Sciatic nerve (tissue), 2 donors: Measurements from ENCODE around the gene CCDC141. TPM values are rescaled to one million over a fixed set of nuclear protein-coding genes. Genes with fewer than 3 reads are reported as not detected.

ENCODE experiments used
- ATAC-seq: fragments of 200-7000 bp; cut with Tn5 transposase; one replicate; pipeline ENCODE4 v1.9.1; 2020; ENCODE audit warnings: mild to moderate bottlenecking, moderate library complexity
- DNase-seq: peaks from one replicate; pipeline ENCODE4 v3.0.0-alpha.2; 2020; ENCODE audit warnings: low spot score
- intact Hi-C: fragments of 100-400 bp; cut with DNase I; formaldehyde crosslinking; loops from one replicate; pipeline ENCODE4 v1.14.2; 2022
- total RNA-seq: library from RNA; stranded (reverse); fragmentation: NEBNext Ultra II Directional; extraction: Animal tissue kit (Norgen Biotek cat#: 25700); gene quantifications from one replicate; pipeline ENCODE4 v1.2.1, GENCODE V29; 2021
- donor health status: DM: no; HTN: no; CAD: no.
- donor health status: DM: no; HTN: no; CAD: no.

Gene CCDC141
- total RNA-seq, 1 donor from 2014 or later: 12.3 TPM

DNA sequence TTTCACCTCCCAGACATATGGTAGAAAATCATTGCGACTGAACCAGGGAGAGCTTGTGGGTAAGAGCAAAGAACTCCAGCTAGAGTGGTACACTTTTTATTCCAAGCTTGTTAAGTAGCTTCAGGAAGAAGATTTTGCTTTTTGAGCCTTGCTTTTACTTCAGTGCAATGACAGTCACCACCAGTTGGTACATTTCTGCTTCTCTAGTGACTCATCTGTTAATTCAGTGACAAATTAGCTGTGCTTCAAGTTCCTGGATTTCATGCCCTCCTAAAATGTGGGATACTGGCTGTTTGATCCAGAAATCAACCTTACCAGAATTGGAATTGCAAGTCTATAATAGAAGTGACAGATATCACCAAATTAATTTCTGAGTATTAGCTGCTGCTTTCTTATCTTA is 125.1 kb downstream of the CCDC141 start:
- intact Hi-C loops: no loop called here
- ATAC-seq (no peak), DNase-seq (no peak)

DNA sequence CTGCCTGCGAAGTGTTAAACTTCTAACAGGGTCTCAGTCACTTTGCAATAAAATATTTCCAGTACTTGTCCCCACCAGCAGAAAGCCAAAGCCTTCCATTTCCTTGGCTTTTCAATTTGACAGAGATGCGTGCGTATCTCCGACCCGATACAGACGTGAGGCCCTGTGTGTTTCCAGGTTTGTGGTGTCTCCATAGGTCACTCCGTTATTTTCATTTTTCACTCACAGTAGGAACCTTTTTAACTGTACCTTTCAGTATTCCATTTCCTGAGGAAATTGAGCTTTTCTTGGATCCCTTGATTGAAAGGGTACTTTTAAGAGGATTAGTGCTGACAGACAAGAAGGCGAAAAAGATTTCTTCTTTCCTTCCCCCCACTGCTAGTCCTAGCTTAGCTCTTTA is 126.4 kb downstream of the CCDC141 start:
- intact Hi-C loops: no loop called here
- no peak for ATAC-seq

DNA sequence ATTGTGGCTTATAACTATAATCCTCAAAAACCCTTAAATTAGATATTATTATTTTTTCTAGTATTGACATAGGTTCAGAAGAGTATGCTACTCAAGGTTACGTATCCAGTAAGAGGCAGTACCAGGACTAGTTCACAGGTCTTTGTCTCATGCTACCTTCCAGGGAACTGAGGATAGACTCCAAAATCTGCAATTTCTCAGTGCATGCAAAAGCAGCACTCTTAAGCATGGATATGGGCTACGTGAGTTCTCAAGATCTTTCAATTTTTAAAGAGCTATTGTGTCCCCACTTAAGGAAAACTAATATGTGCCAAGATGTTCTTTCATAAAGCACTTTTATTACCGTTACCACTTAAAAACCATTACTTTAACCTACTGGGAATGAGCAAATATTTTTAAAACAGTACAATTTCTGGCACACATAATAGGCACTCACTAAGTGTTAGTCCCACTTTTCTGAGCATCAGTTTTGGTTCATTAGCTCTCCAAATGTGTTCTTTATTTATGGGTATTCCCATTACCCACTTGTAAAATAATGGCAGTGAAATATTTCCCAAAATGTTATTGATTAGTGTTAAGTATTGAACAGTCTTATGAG is 128.9 kb downstream of the CCDC141 start:
- DNase-seq (no peak), ATAC-seq (no peak)
- intact Hi-C loops: no loop called here

More for the DNA sequence above, 126.4 kb downstream of the CCDC141 start:
- DNase-seq: no peak

DNA sequence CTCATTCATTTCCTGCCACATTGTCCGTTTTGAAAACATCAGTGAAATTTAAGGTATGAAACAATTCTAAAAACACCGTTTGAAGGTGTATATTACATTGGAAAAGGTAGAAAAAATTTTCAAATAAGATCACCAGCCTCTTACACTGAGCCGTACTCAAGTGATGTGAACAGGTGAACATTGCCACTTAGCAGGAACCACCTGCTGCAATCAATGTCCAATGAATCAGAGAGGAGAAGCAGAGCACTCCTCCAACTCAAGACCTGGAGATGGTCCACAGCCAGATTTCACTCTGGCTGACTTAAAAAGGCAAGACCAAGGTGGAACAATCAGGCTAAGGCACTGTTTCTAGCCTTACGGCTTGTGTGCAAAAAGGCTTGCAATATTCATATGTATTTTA is 132.4 kb downstream of the CCDC141 start:
- ATAC-seq (no peak), DNase-seq (no peak)
- intact Hi-C loops: loop anchor here (10.0 kb wide), 1 partner anchor 123 kb away; no protein-coding TSS in a partner anchor

DNA sequence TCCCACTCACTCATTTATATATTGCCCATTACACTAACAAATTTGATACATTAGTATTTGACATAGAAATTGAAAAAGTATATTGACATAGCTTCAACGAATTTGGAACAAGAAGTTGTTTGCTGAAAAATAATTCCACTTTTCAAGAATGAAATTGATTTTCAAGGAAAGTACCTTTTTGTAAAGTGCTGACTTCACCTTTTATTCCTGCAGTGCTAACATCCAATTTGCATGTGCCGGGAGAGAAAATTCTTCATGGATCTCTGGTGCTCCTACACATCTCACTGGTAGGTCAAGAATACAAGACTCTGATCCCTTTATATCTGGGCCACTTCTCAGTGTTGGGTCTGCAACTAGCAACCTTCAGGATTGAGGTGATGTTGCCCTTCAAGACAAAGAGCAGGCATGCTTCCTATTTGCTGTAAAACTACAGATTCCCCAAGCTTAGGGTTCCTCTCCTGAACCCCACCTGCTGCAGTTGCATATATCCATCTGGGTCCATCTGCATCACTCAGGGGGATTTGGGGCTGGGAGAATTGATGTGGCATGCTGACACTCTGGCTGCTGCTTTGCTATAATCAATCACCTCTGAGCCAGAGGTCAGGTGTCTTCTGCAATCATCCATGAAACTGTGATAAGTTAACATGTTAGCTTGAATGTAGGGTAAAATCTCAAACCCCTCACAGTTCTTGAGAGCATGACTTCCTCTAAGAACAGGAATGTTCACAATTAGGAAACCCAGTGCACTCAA is 134.3 kb downstream of the CCDC141 start:
- DNase-seq (no peak), ATAC-seq (no peak)
- intact Hi-C loops: loop anchor here (10.0 kb wide), 1 partner anchor 121 kb away; no protein-coding TSS in a partner anchor

DNA sequence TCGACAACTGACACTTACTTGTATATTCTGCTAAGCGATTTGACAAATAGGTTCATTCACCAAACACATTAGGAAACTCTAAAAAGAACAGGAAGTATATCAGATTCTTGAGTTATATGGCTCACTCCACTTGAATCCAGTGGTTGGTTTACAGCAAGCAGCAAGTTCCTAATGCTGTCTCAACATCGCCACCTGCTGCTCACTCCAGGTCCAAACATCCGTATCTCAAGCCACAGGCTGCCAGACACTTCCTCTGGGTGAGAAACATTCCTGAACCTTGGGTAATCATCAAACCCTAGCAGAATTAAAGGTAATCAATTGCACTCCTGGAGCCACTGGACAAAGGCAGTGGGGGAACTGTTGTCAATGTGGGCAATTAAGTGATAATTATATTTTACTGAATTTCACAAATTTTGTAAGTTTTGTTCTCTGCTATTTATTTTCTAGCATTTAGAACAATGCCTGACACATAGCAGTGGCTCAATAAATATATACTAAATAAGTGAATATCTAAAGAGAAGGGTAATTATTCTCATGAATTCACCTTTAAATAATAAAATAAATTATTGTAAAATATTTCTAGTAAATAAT is 135.6 kb downstream of the CCDC141 start:
- ATAC-seq (peak; percentile 87), DNase-seq (peak; percentile 85)
- intact Hi-C loops: loop anchor here (10.0 kb wide), 1 partner anchor 120 kb away; no protein-coding TSS in a partner anchor

DNA sequence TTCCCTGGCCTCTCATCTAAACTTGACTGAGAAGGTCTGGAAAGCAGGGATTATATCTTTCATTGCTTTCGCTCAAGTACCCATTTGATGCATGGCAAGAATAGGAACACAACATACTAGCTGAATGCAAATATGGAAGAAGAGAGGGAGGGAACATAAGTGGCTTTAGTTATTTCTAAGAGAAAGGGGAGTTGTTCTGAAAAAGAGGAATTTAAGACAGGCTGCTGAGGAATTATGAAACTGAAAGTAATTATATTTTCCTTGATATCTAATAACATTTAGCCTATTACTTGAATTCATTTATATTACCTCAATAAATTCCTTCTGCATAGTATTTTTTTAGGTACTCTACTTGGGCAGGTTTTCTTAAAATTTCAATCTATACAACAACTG is 136.9 kb downstream of the CCDC141 start:
- ATAC-seq (no peak), DNase-seq (no peak)
- intact Hi-C loops: loop anchor here (10.0 kb wide), 1 partner anchor 118 kb away; no protein-coding TSS in a partner anchor

DNA sequence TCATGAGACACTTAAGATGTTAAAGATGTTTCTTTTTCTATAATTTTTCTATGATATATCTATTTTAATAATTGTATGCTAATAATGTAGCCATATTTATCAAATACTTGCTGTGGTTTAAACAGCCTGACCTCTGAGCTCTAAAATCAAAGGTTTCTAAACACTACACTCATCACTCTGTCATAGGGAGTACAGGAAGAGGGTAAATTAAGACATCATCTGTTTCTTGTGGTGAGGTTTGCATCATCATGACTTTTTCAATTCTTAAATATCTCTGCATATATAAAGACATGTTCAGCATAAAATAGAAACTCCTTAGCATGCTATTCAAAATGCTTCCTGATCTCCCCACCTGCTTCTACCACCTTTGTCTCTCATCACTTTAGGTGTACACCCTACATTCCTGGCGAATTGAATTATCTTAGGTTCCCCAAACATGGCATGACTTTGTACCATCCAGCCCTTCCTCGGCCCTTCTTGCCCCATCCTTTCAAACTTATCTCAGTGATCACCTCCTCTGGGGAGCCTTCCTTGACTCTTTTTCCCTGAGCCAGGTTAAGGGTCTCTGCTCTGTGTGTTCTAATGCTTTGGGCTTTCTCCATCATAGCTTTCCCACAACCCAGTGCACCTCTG is 137.4 kb downstream of the CCDC141 start:
- no peak for ATAC-seq
- intact Hi-C loops: loop anchor here (10.0 kb wide), 1 partner anchor 118 kb away; no protein-coding TSS in a partner anchor
- DNase-seq: no peak

DNA sequence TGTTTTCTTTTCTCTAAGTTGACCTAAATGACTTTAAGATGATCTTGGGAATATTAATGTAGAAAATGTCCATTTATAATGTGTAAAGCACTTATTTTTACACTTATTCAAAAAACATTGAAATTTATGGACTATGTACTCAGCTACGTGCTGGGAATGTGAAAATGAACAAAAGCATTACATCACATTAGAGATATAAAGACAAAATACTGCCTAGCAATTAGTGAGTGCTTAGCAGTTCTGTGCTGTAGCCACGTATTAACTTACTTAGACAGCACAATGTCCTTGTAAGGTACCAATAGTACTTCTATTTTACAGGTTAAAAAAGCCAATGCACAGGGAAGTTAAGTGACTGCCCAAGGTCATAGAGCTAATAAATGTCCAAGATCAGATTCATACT is 138.9 kb downstream of the CCDC141 start:
- no peak for ATAC-seq
- intact Hi-C loops: loop anchor here (10.0 kb wide), 1 partner anchor 116 kb away; no protein-coding TSS in a partner anchor

DNA sequence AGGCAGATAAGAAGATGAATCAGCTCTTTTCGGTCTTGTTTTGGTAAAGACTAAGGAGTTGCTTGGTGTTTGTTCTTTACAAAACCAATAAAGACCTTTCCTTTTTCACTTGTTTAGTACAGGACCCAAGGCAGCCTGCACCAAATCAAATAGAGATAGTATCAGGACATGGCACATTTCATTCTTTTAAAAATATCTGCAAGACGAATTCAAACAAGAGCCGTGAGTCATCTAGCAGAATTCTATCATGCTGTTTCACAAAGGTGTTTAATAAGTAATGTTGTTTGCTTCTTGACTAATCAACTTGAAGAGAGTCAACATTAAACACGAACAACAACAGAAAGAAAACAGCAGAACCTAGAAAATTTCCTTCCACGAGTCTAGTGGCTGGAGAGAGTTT is 139.9 kb downstream of the CCDC141 start:
- intact Hi-C loops: loop anchor here (10.0 kb wide), 1 partner anchor 115 kb away; no protein-coding TSS in a partner anchor
- DNase-seq: no peak
- no peak for ATAC-seq

More for the DNA sequence above, 138.9 kb downstream of the CCDC141 start:
- DNase-seq: no peak

DNA sequence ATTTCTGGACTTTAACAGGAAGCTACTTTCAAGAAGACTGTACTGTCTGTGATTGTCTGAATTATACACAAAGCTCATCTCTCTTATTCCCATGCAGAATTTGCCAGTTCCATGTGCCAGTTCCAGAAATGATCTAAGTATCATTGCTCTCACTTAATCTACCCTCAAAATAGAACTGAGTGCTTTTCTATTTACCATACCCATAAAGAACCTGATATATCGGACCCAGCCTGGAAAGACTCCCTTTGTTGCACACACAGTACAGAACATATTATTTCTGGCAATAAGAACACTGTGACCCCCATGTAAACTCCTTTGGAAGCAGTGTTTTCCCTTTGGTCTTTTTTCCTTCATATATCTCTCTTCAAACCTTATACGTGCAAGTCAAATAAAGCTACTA is 140.4 kb downstream of the CCDC141 start:
- intact Hi-C loops: no loop called here
- ATAC-seq (no peak), DNase-seq (no peak)

DNA sequence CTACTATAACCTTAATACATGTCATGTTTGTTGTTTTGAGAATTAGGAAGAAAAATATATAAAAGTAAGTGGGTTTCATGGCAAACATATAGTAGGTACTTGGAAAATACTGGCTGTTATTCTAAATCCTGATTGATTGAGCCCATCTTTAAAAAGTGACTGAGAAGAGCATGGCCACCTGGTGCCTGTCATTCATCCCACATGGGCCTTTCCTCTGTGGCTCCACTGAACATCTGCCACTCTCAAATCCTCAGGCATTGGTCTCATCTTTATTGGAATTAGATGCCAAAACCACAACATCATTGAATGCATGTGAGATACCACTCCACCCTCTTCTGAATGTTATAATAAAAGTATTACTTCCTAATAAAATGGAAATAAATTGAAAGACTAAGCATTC is 141.1 kb downstream of the CCDC141 start:
- ATAC-seq (no peak), DNase-seq (no peak)
- intact Hi-C loops: no loop called here

DNA sequence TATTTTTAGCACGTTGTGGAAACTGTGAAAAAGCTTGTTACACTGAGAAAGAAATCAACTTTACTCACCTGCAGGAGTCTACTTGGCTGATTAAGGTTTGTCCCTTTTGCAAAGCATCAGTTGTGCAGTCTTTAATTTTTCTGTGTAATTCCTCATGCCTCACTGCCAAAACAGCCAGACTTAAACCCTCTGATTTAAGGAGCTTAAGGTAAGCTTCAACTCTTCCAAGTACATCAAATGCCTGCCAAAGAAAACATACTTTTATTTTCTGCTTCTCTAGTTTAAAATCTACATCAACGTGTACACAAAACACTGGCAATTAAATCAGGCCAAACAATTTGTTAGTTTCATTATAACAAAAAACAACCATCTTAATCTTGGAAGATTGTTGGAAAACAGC is 144.7 kb downstream of the CCDC141 start:
- DNase-seq (no peak), ATAC-seq (no peak)
- intact Hi-C loops: no loop called here

DNA sequence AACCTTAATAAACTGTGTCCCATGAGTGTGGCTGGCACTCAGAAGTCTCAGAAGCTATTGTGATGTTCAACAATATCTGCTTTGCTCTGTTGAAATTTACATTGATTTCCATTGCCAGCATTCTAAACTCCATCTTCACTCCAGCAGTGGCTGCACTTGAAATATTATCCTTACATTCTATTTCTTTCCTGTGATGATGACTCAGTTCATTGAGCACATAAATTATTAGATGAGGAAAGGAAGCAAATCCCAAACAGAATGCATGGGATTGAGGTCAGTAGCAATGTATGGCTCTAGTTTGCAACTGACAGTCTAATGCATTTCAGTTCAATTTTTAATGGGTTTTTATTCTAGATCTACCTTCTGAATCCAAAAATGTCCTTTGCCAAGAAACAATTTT is 150.3 kb downstream of the CCDC141 start:
- no peak for ATAC-seq
- no peak for DNase-seq
- intact Hi-C loops: no loop called here

DNA sequence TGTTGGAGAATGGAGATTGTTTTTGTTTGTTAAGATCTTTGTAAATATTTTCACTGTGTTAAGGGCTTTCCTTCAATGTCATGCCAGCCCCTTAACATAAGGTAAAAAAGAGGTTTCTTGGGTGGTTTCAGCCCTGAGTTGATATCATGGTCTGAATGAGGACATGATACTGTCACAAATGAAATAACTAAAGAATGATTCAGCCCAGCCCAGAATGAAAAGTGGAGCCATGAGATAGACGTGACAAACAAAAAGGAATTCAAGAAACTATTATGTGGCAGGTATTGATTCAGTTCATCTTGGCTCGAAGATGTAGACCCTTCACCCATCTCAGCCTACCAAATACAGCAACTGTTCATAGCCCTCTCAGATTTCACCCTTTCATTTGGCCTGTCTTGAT is 154.1 kb downstream of the CCDC141 start:
- DNase-seq: no peak
- intact Hi-C loops: no loop called here
- ATAC-seq: no peak

DNA sequence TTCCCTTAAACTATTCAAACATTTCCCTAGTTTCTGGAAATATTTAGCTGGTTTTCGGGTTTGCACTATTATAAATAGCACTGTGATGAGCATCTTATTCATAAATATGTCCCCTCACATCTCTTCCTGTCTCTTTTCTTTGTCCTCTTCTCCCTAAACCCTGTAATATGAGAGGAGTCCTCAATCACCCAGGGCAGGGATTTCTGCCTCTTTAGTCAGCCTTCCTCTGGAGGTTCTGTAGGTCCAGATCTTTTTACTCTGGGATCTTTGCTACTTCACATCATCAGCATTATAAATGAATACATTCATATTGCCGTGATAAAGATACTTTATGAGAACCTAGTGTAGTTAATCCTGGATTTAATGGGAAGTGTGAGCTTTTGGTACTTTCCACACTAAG is 154.8 kb downstream of the CCDC141 start:
- no peak for DNase-seq
- intact Hi-C loops: no loop called here
- ATAC-seq: no peak

DNA sequence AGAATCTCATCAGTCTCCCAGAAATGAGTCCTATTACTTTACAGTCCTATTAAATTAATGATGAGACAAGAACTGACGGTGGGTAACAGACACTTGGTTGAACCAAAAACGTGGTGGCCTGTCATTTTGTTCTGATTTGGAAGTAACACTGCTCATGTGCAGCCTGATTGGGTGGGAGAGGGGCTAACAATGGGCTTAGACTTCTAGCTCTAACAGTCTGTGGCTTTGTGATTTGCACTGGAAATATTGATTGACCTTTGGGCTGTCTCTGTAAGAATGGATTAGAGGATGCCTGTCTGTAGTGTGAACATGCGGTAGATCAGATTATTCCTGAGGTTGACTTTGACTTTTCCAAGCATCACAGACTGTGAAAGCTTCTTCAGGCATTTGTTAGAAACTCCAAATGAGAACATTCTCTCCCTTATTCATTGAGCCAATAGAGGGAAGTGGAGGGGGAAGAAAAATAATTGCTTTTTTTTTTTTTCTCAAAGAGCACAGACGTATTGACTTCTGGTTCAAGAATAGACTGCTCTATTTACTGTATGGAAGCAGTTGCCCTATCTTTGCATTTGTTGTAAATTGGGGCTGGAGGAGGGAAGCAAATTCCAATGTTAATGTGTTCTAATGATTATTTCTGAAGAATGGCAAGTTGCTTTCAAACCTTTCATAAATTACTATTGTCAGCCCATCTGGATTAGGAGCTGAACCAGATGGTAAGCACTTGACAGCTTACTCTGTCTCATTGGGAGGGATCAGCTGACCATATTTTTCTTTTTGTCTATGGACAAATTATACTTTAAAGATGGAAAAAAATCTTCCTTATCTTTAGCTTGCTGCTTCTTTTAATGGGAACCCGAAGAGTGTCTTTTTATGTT is 156.9 kb downstream of the CCDC141 start:
- intact Hi-C loops: no loop called here

DNA sequence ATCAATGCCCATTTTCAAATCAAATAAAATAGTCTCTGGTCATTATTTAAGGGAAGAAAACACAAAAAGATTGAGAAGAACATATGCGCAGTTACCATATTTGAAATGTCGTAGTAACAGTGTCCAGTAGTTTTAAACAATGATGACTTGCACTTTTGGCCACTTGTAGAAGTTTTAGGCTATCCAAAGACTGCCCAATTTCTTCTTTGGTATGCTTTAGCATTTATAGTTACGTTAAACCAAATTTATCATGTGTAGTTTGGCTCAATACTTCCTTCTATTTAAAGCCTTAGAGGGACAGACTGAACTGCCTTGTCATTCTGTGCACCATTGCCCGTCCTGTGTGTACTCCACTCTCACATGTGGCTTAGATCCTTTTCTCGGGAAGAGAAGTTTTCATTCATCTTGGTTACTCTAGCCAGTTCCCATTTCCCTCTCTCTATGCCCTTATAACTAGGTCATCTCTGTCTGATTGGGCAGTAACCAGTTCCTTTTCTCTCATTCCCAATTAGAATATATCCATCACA is 157.9 kb downstream of the CCDC141 start:
- ATAC-seq (no peak), DNase-seq (no peak)
- intact Hi-C loops: no loop called here

More for the DNA sequence above, 156.9 kb downstream of the CCDC141 start:
- no peak for ATAC-seq
- DNase-seq: no peak
